Amniotic epithelial cell (primary cell): ENCODE results near the gene UBE2J2.
"Not testable (repeated sequence)": the region's sequence is repeated elsewhere in the genome, so short reads cannot be mapped to it uniquely, and the experiment has no call there.

ENCODE experiments used
- DNase-seq: peaks from one replicate; pipeline ENCODE4 v3.0.0-alpha.2; 2010; ENCODE audit warnings: low read depth

The UBE2J2 gene

GRCh38 chr1:1273512-1274298, at the start of gene UBE2J2:
UBE2J2 (minus strand) TSS chr1:1273854; CDS start chr1:1267992, 5,862 bp downstream.
- DNase-seq = peak; percentile 88

- DNase-seq = no peak
These were observed 49.3 kb upstream of the UBE2J2 start for GRCh38 chr1:1322952-1323351.

GRCh38 chr1:1322418-1322817, 48.8 kb upstream of the UBE2J2 start:
- DNase-seq = no peak

- DNase-seq = no peak
These were observed 47.8 kb upstream of the UBE2J2 start for GRCh38 chr1:1321477-1321876.

DNA sequence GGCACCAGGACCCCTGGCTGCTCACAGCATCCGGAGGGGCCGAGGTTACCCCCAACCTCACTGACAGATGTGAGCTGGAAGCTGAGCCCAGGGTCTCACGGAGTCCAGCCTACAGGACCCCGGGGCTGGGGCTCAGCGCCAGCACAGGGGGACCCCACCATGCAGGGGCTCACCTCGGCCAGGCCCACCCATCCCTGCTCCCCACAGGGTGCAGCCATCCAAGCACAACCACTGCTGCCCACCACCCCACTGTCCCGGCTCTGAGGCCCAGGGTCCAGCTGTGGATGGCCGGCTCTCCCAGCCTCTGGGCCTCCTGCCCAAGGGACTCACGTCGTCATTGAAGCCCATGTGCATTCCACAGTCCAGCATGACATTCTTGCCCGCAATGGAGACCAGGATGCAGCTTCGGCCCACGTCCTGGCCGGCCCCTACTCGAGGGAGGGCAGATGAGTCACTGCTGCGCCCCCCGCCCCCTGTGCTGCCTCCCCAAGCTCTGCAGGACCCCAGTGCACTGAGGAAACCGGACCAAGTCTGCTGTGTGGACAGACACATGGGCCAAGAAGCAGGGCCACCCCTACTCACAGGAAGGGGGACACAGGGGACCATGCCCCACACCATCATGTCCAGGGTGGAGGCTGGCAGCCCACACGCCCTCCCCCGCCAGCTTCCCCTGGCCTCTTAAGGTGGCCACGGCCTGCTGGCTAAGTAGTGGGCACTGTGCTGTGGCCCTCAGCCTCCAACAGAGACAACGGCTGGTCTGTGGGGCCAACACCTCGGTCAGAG, 47.2 kb upstream of the UBE2J2 start:
- no peak for DNase-seq

GRCh38 chr1:1319646-1319941, 45.9 kb upstream of the UBE2J2 start:
- no peak for DNase-seq

- DNase-seq = no peak
These were observed 45.4 kb upstream of the UBE2J2 start for GRCh38 chr1:1318777-1319645.

DNA sequence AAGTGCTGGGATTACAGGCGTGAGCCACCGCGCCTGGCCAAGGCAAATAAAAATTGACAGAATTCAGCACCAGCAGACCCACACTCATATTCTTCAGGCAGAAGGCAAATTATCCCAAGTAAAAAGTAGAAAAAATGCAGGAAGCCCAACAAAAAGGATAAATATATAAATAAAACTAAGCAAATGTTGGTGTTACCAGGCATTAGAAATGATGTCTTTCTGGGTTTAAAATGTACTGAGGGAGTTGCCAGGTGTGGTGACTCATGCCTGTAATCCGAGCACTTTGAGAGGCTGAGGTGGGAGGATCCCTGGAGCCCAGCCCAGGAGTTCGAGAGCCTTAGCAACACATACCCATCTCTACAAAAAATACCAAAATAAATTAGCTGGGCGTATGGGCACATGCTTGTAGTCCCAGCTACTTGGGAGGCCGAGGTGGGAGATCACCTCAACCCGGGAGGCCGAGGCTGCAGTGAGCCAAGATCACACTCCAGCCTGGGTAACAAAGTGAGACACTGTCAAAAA, 44.5 kb upstream of the UBE2J2 start:
- peak; percentile 94 for DNase-seq

DNA sequence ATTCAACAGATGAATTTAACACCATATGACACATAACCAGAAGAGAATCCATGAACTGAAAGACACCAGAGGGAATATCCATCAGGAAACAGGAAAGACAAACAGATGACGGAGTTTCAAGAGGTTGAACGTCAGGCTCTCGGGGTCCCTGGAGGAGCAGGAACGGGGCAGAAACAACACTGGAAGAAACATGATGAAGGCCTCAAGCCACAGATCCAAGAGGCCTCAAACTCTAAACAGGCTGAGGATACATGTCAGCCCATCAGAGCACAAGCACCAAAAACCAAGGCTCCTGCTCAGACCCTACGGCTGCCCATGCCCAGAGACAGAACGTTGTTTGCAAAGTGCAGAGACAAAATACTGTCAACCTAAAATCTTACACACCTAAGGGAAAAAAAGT, 43.8 kb upstream of the UBE2J2 start:
- DNase-seq = no peak

DNA sequence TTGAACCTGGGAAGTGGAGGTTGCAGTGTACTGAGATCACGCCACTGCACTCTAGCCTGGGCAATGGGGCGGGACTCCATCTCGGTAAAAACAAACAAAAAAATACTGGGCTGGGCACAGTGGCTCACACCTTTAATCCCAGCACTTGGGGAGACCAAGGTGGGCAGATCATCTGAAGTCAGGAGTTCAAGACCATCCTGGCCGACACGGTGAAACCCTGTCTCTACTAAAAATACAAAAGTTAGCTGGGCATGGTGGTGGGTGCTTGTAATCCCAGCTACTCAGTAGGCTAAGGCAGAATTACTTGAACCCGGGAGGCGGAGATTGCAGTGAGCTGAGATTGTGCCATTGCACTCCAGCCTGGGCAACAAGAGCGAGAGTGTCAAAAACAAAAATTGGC, 42.5 kb upstream of the UBE2J2 start:
- DNase-seq = not testable (repeated sequence)

- DNase-seq = no peak
These were observed 41.8 kb upstream of the UBE2J2 start for GRCh38 chr1:1315435-1315954.

DNA sequence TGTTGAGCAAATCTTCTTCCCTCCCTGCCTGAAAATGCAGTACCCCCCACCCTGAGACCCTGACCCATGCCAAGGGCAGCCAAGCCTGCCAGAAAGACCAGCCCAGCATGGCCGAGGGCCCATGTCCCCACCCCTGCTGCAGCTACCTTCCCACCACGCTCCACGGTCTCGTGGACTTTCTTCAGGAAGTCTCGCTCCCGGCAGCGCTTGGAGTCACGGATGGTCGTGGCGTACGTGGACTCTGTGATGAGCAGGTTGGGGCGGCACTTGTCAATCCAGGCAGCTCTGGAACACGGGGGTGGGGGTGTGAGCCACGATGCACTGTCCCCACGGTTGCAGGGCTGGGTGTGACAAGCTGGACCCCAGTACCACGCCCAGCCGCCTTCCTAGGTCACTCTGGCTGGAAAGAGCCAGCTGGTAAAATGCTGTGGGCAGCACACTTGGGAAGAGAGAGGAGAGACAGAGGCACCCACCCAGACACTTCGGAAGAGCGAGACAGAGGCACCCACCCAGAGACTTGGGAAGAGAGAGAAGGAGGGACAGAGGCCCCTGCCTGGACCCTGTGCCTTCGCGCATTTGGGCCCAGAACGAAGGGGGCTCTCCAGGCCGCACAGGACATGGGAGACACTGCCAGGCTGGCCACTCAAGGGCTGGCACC, 41.2 kb upstream of the UBE2J2 start:
- no peak for DNase-seq

DNA sequence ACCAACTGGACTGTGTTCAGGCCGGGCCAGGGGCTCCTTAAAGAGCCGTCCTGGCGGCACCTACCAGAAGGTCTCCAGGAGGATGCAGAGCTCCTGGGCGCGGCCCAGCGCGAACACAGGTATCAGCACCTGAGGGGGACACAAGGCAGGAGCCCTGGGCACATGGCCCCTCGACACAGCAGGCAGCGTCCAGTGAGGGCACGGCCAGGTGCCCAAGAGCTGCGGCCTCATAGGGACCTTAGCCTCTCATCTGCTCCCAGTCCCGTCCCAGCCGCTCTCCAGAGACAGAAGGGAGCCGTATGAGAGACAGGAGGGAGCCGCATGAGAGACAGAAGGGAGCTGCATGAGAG, 40.6 kb upstream of the UBE2J2 start:
- DNase-seq = no peak

- DNase-seq = no peak
These were observed 40.0 kb upstream of the UBE2J2 start for GRCh38 chr1:1313500-1314236.

- DNase-seq = no peak
These were observed 39.0 kb upstream of the UBE2J2 start for GRCh38 chr1:1312450-1313314.

- DNase-seq = no peak
These were observed 37.8 kb upstream of the UBE2J2 start for GRCh38 chr1:1311107-1312104.

DNA sequence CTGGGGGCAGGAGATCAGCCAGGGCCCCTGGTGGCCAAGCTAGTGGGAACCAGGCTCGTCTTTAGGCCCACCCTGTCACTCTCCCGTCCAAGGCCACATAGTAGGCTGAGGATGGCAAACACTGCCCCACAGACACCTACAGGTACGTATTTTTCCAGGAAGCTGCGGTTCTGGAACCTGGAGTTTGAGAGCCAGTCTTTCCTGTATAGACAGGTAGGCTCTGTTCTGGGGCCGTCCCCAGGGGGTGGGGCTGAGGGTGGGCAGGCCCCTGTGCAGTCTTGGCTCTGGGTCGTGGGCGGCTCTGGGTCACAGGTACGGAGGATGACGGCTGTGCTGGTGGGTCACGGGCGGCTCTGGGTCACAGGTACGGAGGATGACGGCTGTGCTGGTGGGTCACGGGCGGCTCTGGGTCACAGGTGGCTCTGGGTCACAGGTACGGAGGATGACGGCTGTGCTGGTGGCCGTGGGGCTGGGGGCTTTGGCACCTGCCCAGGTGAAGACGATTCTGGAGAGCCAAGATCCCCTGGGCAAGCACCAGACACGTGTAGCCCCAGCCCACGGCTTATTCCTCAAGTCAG, 36.9 kb upstream of the UBE2J2 start:
- no peak for DNase-seq

GRCh38 chr1:1310109-1310385, 36.4 kb upstream of the UBE2J2 start:
- no peak for DNase-seq
